Measurements from ENCODE around the gene ZCCHC8.
A peak's percentile ranks its signal among the peaks of the same experiment; 100 is the strongest.

Gene ZCCHC8

GRCh38 chr12:122500685-122501488 is at the start of gene ZCCHC8:
ZCCHC8 (minus strand) TSS chr12:122500932; CDS start chr12:122500840, 92 bp downstream.
- DNase-seq (ENCODE audit: low read depth in 2 of 2, low spot score in 1 of 2): peak; percentile 90 to 92

GRCh38 chr12:122547330-122547729 is 46.6 kb upstream of the ZCCHC8 start:
- no peak for DNase-seq (ENCODE audit: low read depth in 2 of 2, low spot score in 1 of 2)

- no peak for DNase-seq (ENCODE audit: low read depth in 2 of 2, low spot score in 1 of 2)
These were observed 45.1 kb upstream of the ZCCHC8 start for GRCh38 chr12:122545855-122546254.

- no peak for DNase-seq (ENCODE audit: low read depth in 2 of 2, low spot score in 1 of 2)
These were observed 43.8 kb upstream of the ZCCHC8 start for GRCh38 chr12:122544537-122544936.

- DNase-seq (ENCODE audit: low read depth in 2 of 2, low spot score in 1 of 2): no peak
These were observed 37.8 kb upstream of the ZCCHC8 start for GRCh38 chr12:122538496-122538895.

GRCh38 chr12:122537021-122537420 is 36.3 kb upstream of the ZCCHC8 start:
- no peak for DNase-seq (ENCODE audit: low read depth in 2 of 2, low spot score in 1 of 2)

GRCh38 chr12:122533856-122534255 is 33.1 kb upstream of the ZCCHC8 start:
- no peak for DNase-seq (ENCODE audit: low read depth in 2 of 2, low spot score in 1 of 2)

- no peak for DNase-seq (ENCODE audit: low read depth in 2 of 2, low spot score in 1 of 2)
These were observed 28.3 kb upstream of the ZCCHC8 start for GRCh38 chr12:122528992-122529391.

- DNase-seq (ENCODE audit: low read depth in 2 of 2, low spot score in 1 of 2): no peak
These were observed 27.9 kb upstream of the ZCCHC8 start for GRCh38 chr12:122528582-122528981.

GRCh38 chr12:122527478-122527944 is 26.8 kb upstream of the ZCCHC8 start:
- DNase-seq (ENCODE audit: low read depth in 2 of 2, low spot score in 1 of 2): no peak

- peak; percentile 96 to 97 for DNase-seq (ENCODE audit: low read depth in 2 of 2, low spot score in 1 of 2)
These were observed 26.1 kb upstream of the ZCCHC8 start, which contains the start of the genes KNTC1 and RSRC2 for GRCh38 chr12:122526683-122527477. KNTC1 (plus strand) TSS chr12:122527249; CDS start chr12:122530064, 2,815 bp downstream. RSRC2 (minus strand) TSS chr12:122526936; CDS start chr12:122526853, 83 bp downstream.

- no peak for DNase-seq (ENCODE audit: low read depth in 2 of 2, low spot score in 1 of 2)
These were observed 23.4 kb upstream of the ZCCHC8 start for GRCh38 chr12:122523846-122524718.

- no peak for DNase-seq (ENCODE audit: low read depth in 2 of 2, low spot score in 1 of 2)
These were observed 22.5 kb upstream of the ZCCHC8 start for GRCh38 chr12:122523280-122523679.

- DNase-seq (ENCODE audit: low read depth in 2 of 2, low spot score in 1 of 2): no peak
These were observed 19.9 kb upstream of the ZCCHC8 start for GRCh38 chr12:122520676-122521075.

GRCh38 chr12:122519418-122519817 is 18.7 kb upstream of the ZCCHC8 start:
- no peak for DNase-seq (ENCODE audit: low read depth in 2 of 2, low spot score in 1 of 2)

- DNase-seq (ENCODE audit: low read depth in 2 of 2, low spot score in 1 of 2): no peak
These were observed 18.2 kb upstream of the ZCCHC8 start for GRCh38 chr12:122518908-122519307.

GRCh38 chr12:122517877-122518276 is 17.1 kb upstream of the ZCCHC8 start:
- DNase-seq (ENCODE audit: low read depth in 2 of 2, low spot score in 1 of 2): no peak

- DNase-seq (ENCODE audit: low read depth in 2 of 2, low spot score in 1 of 2): no peak
These were observed 16.0 kb upstream of the ZCCHC8 start for GRCh38 chr12:122516544-122517361.

GRCh38 chr12:122515275-122515674 is 14.5 kb upstream of the ZCCHC8 start:
- no peak for DNase-seq (ENCODE audit: low read depth in 2 of 2, low spot score in 1 of 2)

- DNase-seq (ENCODE audit: low read depth in 2 of 2, low spot score in 1 of 2): no peak
These were observed 12.9 kb upstream of the ZCCHC8 start for GRCh38 chr12:122513660-122514059.

Data from stimulated activated CD8-positive, alpha-beta memory T cell treated with anti-CD3 and anti-CD28 coated beads, Interleukin-4, amount 100 ng/mL, for 4 hours (primary cell).